Measurements from ENCODE around the gene PRKAG2.

Gene PRKAG2

GRCh38 chr7:151814400-151815009 is 62.4 kb downstream of the PRKAG2 start:
- no peak for DNase-seq (ENCODE audit: low spot score)

GRCh38 chr7:151813997-151814396 is 62.9 kb downstream of the PRKAG2 start:
- no peak for TF ChIP-seq CTCF (IDR thresholded peaks at IDR 0.05)
- Histone ChIP-seq H3K4me3 (no peak overlapping the region), H3K27ac (no peak overlapping the region)
- no peak for DNase-seq (ENCODE audit: low spot score)

More at GRCh38 chr7:151814400-151815009, 62.4 kb downstream of the PRKAG2 start:
- Histone ChIP-seq H3K4me3 (no peak overlapping the region), H3K27ac (no peak overlapping the region)
- no peak for TF ChIP-seq CTCF (IDR thresholded peaks at IDR 0.05)

GRCh38 chr7:151813445-151813844 is 63.5 kb downstream of the PRKAG2 start:
- H3K4me3 ChIP-seq: no peak overlapping the region

GRCh38 chr7:151812967-151813366 is 63.9 kb downstream of the PRKAG2 start:
- Histone ChIP-seq H3K4me3 (no peak overlapping the region), H3K27ac (no peak overlapping the region)
- DNase-seq (ENCODE audit: low spot score): no peak
- no peak for TF ChIP-seq CTCF (IDR thresholded peaks at IDR 0.05)

More at GRCh38 chr7:151813445-151813844, 63.5 kb downstream of the PRKAG2 start:
- no peak for TF ChIP-seq CTCF (IDR thresholded peaks at IDR 0.05)
- no peak for DNase-seq (ENCODE audit: low spot score)
- no peak overlapping the region for H3K27ac ChIP-seq

GRCh38 chr7:151810441-151811232 is 66.3 kb downstream of the PRKAG2 start:
- Histone ChIP-seq H3K4me3 (no peak overlapping the region), H3K27ac (no peak overlapping the region)
- no peak for TF ChIP-seq CTCF (IDR thresholded peaks at IDR 0.05)
- no peak for DNase-seq (ENCODE audit: low spot score)

GRCh38 chr7:151809864-151810170 is 67.1 kb downstream of the PRKAG2 start:
- no peak for DNase-seq (ENCODE audit: low spot score)

More at GRCh38 chr7:151809864-151810170, 67.1 kb downstream of the PRKAG2 start:
- no peak overlapping the region for H3K27ac ChIP-seq
- no peak overlapping the region for H3K4me3 ChIP-seq
- no peak for TF ChIP-seq CTCF (IDR thresholded peaks at IDR 0.05)

Data from coronary artery (tissue), 2 donors.